ENCODE results near the gene C2CD4C. TPM values are rescaled to one million over a fixed set of nuclear protein-coding genes. Genes with fewer than 3 reads are reported as not detected.

Gene C2CD4C
- polyA plus RNA-seq, 3 donors from 2014 or later: not detected

DNA sequence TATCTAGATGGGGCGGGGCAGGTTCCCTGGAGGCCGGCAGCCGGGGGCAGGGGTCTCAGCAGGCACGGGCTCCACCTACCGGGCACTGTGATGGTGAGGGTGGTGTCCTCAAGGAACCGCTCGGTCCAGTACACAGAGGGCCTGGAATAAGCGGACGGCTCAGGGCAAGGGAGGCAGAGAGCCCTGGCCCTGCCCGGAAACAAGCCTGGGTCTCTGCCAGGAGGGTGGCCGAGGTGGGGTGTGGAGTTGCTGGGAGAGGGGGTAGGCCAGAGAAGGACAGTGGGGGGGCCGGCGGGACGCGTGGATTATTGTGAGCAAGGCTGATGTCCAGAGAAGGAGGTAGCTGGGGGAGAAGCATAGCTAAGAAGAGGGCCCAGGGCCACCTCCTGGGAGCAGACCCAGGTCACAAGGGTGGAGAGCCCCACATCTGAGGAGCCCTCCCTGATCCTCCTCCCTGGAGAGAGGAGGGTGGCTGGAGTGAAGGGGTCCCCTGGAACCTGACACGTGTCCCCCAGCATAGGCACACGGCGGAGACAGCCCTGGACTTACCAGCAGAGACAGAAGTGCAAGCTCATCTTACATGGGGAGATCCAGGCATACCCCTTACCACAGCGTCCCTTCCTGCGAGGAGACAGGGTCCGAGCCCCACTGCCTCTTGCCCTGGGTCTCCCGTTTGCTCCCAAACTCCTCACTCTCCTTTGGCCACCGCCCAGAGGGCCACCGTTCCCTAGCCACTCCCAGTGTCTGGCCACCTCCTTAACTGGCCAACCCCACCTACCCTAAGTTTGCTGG, 35.4 kb downstream of the C2CD4C start:
- Mint-ChIP-seq H3K27ac (no peak overlapping the region), H3K4me3 (no peak overlapping the region), H3K27me3 (ENCODE audit: low read depth in 3 of 3) (peaks cover 3 to 7% (median 3%) of the 10 kb centered on the region in 3 donors)

DNA sequence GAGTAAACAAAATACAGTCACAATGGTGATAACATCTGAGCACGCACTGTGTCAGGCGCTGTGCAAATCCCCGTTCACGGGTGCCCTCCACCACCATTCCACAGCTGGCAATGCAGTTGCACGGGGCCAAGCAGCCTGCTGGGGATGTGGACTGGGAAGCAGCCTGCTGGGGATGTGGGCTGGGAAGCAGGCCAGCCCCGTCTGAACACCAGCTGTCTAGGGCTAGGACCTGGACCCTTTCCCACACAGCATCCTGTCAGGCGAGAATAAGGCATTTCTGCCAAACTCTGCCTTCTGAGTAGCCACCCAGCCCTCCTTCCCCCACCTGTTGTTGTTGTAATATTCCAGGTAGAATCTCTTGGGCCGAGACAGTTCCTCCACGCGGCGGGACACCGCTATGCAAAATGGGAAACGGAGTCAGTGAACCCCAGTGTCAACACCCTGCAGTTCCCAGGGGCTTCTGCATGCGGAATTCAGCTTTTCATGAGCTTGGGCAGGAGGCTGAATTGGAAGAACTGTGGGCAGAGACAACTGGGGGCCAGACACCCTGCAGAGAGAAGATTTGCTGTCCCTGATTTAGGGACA, 36.5 kb downstream of the C2CD4C start:
- H3K36me3 Mint-ChIP-seq: no peaks in the 10 kb centered on the region
- no peaks in the 10 kb centered on the region for H3K9me3 Mint-ChIP-seq
- no peak overlapping the region for H3K27ac Mint-ChIP-seq
- no peak for DNase-seq
- no peaks in the 10 kb centered on the region for H3K4me1 Mint-ChIP-seq
- peaks cover 3 to 7% (median 4%) of the 10 kb centered on the region in 3 donors for H3K27me3 Mint-ChIP-seq (ENCODE audit: low read depth in 3 of 3)
- H3K4me3 Mint-ChIP-seq: no peak overlapping the region

More for the DNA sequence above, 35.4 kb downstream of the C2CD4C start:
- DNase-seq: no peak
- H3K9me3 Mint-ChIP-seq: no peaks in the 10 kb centered on the region
- H3K36me3 Mint-ChIP-seq: no peaks in the 10 kb centered on the region
- H3K4me1 Mint-ChIP-seq: no peaks in the 10 kb centered on the region

DNA sequence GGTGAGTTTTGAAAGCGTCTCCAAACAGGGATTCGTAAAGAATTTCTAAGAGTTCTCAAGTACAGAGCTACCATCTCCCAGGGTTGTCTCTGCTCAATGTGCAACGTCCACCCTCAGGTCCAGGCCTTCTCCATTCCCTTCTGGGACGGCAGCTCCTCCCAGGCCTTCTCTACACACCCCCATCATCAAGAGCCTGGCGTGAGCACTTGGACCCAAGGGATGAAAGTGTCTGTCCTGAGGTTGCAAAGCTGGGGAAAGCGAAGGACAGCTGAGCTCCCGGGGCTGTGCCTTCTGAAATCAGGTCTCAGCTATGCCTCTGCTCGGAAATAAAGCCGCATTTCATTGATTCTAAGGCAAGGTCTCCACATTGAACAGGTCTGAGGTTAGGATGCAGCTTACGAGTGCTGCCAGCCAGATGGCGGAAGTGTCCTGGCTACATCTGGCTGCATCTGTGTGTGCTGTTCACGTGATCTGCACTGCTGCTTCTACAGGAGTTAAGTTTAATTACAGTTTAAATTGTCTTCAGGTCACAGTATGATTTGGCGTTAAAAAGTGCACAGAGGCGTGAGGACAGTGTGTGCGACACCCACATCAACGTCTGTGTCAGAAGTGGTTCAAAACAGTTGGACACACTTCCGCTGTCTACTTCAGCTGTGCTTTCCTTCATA, 37.3 kb downstream of the C2CD4C start:
- Mint-ChIP-seq H3K9me3 (no peaks in the 10 kb centered on the region), H3K27me3 (ENCODE audit: low read depth in 3 of 3) (peaks cover 3 to 7% (median 5%) of the 10 kb centered on the region in 3 donors), H3K27ac (no peak overlapping the region), H3K4me1 (no peaks in the 10 kb centered on the region), H3K4me3 (no peak overlapping the region), H3K36me3 (no peaks in the 10 kb centered on the region)
- DNase-seq: no peak

DNA sequence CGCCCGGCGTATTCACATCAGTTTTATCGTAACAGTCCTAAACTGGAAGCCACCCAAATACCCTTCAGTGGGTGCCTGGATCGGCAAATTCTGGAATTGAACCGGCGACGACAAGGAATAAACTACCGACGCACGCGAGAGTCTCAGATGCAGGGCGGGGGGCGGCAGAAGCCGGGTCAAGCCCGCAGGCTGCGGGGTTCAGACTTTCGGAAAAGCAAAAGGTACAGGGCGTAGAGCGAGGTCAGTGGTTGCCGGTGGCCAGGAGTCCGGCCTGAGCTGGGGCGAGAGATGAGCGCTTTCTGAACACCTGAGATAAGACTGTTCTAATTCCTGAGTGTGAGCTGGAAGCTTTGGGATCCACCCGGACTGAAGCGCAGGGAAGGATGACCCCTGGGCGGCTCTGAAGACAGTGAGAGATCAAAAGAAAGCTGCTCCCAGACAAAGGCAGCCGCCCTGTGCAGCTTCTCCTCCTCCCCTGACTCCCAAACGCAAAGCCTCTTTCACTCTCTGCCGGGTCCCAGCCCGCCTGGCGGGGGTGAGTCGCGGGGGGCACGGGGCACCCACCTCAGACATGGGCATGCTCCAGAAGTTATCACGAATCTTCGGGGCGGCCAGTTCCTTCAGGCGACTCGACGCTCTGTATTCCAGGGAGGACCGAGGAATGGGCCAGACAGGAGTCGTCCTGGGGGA, 38.2 kb downstream of the C2CD4C start:
- H3K4me3 Mint-ChIP-seq: no peak overlapping the region
- H3K36me3 Mint-ChIP-seq: no peaks in the 10 kb centered on the region
- no peak for DNase-seq
- no peaks in the 10 kb centered on the region for H3K4me1 Mint-ChIP-seq
- H3K27ac Mint-ChIP-seq: no peak overlapping the region
- H3K9me3 Mint-ChIP-seq: no peaks in the 10 kb centered on the region
- H3K27me3 Mint-ChIP-seq (ENCODE audit: low read depth in 3 of 3): peaks cover 2 to 7% (median 5%) of the 10 kb centered on the region in 3 donors

DNA sequence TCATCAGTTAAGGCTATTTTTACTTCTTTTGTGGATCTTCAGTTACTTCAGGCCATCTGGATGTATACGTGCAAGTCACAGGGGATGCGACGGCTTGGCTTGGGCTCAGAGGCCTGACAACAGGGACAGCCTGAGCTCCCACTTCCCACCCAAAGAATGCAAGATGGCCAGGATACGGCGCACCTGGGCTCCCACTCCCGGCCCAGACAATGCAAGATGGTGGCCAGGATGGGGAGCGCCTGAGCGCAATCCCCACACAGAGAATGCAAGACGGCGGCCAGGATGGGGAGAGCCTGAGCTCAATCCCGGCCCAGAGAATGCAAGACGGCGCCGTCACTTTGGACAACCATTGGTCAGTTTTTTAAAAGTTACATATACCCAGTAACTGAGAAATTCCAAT, 39.1 kb downstream of the C2CD4C start:
- Mint-ChIP-seq H3K36me3 (no peaks in the 10 kb centered on the region), H3K4me1 (no peaks in the 10 kb centered on the region), H3K9me3 (no peaks in the 10 kb centered on the region), H3K4me3 (no peak overlapping the region), H3K27me3 (ENCODE audit: low read depth in 3 of 3) (peaks cover 0 to 7% (median 5%) of the 10 kb centered on the region in 3 donors), H3K27ac (no peak overlapping the region)
- DNase-seq: no peak

DNA sequence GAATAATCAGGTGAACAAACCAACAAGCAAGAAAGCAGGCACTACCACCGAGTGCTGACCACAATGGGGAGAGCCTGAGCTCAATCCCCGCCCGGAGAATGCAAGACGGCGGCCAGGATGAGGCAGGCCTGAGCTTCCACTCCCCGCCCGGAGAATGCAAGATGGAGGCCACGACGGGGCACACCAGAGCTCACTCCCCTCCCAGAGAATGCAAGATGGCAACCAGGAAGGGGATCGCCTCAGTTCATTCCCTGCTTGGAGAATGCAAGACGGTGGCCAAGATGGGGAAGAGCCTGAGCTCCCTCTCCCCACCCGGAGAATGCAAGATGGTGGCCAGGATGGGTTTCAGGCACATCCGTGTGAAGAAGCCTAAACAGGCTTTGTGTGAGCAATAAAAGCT, 39.7 kb downstream of the C2CD4C start:
- Mint-ChIP-seq H3K36me3 (no peaks in the 10 kb centered on the region), H3K4me1 (no peaks in the 10 kb centered on the region), H3K9me3 (no peaks in the 10 kb centered on the region), H3K4me3 (no peak overlapping the region), H3K27ac (no peak overlapping the region), H3K27me3 (ENCODE audit: low read depth in 3 of 3) (peaks cover 0 to 7% (median 5%) of the 10 kb centered on the region in 3 donors)
- DNase-seq: no peak

DNA sequence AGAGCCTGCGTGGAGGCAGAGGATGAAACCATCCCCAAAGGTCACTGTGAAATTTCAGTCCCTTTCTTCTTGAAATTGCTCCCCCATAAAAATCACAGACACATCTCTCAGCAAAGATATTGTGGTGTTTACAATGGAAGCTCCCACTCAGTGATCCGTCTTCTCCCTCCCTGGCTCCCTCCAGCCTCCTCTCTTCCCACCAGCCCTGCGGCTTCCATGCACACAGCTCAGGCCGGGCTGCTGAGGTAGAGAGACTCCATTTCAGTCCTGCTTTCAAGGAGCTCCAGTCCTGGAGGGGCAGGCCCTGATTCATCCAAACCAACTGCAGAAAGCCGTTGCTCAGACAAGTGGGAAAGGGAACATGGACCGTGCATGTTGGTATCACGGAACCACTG, 40.3 kb downstream of the C2CD4C start:
- Mint-ChIP-seq H3K27ac (no peak overlapping the region), H3K4me3 (no peak overlapping the region), H3K9me3 (no peaks in the 10 kb centered on the region), H3K27me3 (ENCODE audit: low read depth in 3 of 3) (peaks cover 0 to 6% (median 5%) of the 10 kb centered on the region in 3 donors), H3K4me1 (no peaks in the 10 kb centered on the region), H3K36me3 (no peaks in the 10 kb centered on the region)
- DNase-seq: no peak

DNA sequence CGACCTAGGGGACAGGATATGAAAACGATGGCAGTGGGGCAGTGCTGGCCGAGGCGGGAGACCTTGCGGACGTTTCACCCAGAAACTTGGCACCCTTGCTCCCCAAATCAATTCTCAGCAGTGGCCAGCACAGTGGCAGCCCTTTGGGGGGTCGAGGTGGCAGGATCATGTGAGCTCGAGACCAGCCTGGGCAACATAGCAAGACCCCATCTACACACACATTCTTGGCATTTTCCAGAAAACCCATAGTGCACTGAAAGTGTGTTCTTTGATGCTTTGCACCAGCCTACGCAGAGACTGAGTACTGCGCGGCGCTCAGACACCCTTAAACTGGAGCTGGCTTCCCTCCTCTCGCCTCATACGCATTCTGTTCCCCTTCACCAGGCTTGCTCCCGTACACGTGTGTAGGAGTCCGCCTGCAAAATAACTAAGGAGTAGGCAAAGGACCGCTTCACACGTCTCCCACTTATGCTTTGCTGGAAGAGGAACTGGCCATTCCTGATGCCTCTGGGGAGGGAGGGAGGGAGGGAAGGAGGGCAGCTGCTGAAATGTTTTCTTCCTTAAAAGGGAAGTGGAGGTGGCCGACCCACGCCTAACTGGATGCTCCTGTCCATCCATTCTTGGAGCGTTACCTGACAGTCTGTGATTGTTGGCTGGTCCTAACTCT, 40.9 kb downstream of the C2CD4C start:
- Mint-ChIP-seq H3K9me3 (no peaks in the 10 kb centered on the region), H3K27me3 (ENCODE audit: low read depth in 3 of 3) (peaks cover 0 to 6% (median 5%) of the 10 kb centered on the region in 3 donors), H3K36me3 (no peaks in the 10 kb centered on the region), H3K4me3 (no peak overlapping the region), H3K27ac (no peak overlapping the region), H3K4me1 (no peaks in the 10 kb centered on the region)
- DNase-seq: no peak

DNA sequence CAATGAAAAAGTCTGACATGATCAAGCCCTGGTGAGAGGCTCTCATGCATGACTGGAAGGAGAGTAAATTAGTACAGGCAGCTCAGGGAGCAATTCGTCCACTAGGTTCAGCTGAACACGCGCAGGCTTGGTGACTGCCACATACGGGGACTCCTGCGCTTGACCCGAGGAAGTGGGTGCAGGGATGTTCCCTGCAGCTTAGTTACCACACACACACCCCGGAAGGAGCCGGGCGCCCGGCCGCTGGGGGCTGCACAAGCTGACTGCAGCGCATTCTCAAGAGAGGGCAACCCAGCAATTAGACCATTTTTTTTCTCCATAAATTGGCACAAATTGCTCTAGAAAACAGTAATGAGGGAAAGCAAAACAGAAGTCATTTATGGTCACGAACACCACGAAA, 41.4 kb downstream of the C2CD4C start:
- H3K36me3 Mint-ChIP-seq: no peaks in the 10 kb centered on the region
- no peak for DNase-seq
- peaks cover 0 to 6% (median 5%) of the 10 kb centered on the region in 3 donors for H3K27me3 Mint-ChIP-seq (ENCODE audit: low read depth in 3 of 3)
- H3K27ac Mint-ChIP-seq: no peak overlapping the region
- H3K4me3 Mint-ChIP-seq: no peak overlapping the region
- H3K4me1 Mint-ChIP-seq: no peaks in the 10 kb centered on the region
- H3K9me3 Mint-ChIP-seq: no peaks in the 10 kb centered on the region

DNA sequence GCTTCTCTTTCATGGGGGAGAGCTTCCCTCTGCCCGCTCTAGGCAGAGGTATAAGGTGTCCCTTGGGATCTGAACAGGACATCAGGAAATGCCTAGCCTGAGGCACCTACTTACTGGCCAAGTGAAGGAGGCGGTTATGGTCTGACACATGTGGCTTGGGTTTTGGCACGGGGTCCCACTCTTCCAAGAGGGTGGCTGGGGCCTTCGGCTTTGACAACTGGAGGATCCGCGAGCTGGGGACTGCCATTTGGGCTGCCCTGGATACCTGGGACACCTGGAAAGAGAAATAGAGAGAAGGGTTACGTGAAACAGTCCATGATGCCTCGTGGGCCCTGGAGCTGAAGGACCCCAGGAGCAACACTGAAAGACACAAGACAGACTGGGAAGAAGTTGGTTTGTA, 42.0 kb downstream of the C2CD4C start:
- H3K9me3 Mint-ChIP-seq: no peaks in the 10 kb centered on the region
- H3K36me3 Mint-ChIP-seq: no peaks in the 10 kb centered on the region
- no peak for DNase-seq
- H3K27ac Mint-ChIP-seq: no peak overlapping the region
- no peaks in the 10 kb centered on the region for H3K4me1 Mint-ChIP-seq
- H3K4me3 Mint-ChIP-seq: no peak overlapping the region
- H3K27me3 Mint-ChIP-seq (ENCODE audit: low read depth in 3 of 3): peaks cover 0 to 6% (median 5%) of the 10 kb centered on the region in 3 donors

DNA sequence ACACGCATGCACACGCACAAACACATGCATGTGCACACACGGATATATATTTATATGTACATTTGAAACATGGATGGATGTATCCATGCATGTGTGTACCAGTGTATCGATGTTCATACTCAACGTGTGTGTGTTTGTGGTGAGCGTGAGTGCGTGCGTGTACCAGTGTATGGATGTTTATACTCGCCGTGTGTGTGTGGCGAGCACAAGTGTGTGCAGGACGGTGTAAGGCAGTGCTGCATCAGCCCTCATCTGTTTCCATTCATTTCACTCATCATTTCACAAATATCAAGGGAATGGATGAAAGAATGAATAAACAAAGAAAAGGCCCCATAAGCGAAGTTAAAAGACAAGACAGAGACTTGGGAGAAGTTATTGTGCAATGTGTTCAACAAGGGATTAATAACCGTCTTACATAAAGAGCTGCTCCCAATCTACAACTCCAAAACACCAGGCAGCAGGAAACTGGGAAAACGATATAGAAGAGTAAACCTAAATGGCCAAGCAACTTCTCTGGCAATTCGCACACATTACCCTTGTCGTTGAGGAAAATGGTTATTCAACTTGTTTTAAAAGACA, 42.7 kb downstream of the C2CD4C start:
- Mint-ChIP-seq H3K27ac (no peak overlapping the region), H3K4me3 (no peak overlapping the region), H3K36me3 (no peaks in the 10 kb centered on the region), H3K27me3 (ENCODE audit: low read depth in 3 of 3) (peaks cover 0 to 6% (median 5%) of the 10 kb centered on the region in 3 donors), H3K9me3 (no peaks in the 10 kb centered on the region), H3K4me1 (no peaks in the 10 kb centered on the region)
- no peak for DNase-seq

DNA sequence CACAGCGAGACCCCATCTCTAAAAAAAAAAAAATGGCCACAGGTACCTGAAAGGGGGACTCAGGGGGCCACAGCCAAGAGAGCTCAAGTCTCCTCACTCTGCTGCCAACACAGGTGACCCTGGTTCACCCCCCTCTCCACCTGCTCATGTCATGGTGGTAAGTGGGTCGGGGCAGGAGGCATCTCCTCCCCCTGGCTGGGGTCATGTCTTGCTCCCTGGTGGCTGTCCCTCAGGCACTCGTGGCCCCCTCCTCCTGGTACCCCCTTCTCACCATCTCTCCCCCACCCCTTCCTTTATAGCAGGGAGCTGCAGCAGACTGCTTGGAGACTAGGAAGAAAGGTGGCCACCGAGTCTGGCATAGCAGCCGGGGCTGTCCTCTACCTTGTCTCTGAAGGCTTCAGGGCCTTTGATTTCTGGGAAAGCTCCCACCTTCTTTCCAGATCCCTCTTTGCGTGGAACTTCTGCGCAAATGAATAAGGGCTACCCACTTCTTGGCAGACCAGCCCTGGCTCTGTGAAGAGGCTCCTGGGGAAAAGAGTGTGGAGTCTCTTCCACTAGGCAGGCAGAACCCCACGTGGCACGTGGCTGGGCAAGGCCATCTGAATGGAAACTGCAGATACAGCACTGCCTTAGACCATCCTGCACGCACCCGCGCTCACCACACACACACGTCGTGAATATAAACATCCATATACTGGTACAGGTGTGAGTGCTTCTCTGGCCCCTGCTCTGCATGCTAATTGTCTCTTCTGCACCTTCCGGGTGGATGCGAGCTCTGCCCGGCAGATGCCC, 44.3 kb downstream of the C2CD4C start:
- Mint-ChIP-seq H3K36me3 (no peaks in the 10 kb centered on the region), H3K4me1 (no peaks in the 10 kb centered on the region), H3K27me3 (ENCODE audit: low read depth in 3 of 3) (peaks cover 0 to 6% (median 2%) of the 10 kb centered on the region in 3 donors), H3K4me3 (no peak overlapping the region), H3K9me3 (no peaks in the 10 kb centered on the region), H3K27ac (no peak overlapping the region)
- DNase-seq: no peak

DNA sequence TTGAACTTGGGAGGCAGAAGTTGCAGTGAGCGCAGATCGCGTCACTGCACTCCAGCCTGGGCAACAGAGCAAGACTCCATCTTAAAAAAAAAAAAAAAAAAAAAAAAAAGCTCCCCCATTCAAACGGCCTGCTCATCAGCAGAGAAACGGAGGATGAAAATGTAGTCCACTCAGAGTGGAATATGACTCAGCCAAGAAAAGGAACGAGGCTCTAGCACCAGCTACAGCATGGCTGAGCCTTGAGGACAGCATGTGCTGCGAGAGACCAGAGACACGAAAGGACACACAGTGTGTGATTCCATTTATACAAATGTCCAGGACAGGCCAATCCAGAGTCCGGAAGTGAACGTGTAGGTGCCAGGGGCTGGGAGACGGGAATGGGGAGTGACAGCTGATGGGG, 46.3 kb downstream of the C2CD4C start:
- Mint-ChIP-seq H3K27me3 (ENCODE audit: low read depth in 3 of 3) (peaks cover 0 to 6% (median 0%) of the 10 kb centered on the region in 3 donors), H3K4me1 (no peaks in the 10 kb centered on the region), H3K4me3 (no peak overlapping the region), H3K36me3 (no peaks in the 10 kb centered on the region), H3K9me3 (no peaks in the 10 kb centered on the region), H3K27ac (no peak overlapping the region)
- no peak for DNase-seq

Data from immature natural killer cell (primary cell).